ENCODE results near the gene SLC2A1. TPM values are rescaled to one million over a fixed set of nuclear protein-coding genes. Genes with fewer than 3 reads are reported as not detected.

The SLC2A1 gene
- total and polyA plus RNA-seq, 5 donors from 2014 or later = 22.0 to 60.2 (median 24.9) TPM

- no peaks in the 10 kb centered on the region for H3K9me3 Mint-ChIP-seq
- Histone ChIP-seq H3K36me3 (ENCODE audit: control insufficient read depth, insufficient read depth, low read length) (no peaks in the 10 kb centered on the region), H3K4me1 (ENCODE audit: control insufficient read depth, insufficient read depth, low read length, poor library complexity, severe bottlenecking) (no peaks in the 10 kb centered on the region), H3K9me3 (ENCODE audit: control insufficient read depth in 2 of 2, low read length in 2 of 2) (no peaks in the 10 kb centered on the region), H3K27me3 (ENCODE audit: control insufficient read depth, insufficient read depth, low read length) (peaks cover 3% of the 10 kb centered on the region), H3K4me3 (ENCODE audit: low read depth, low read length) (no peak overlapping the region), H3K27ac (ENCODE audit: insufficient read depth, low read length, poor library complexity, severe bottlenecking) (no peak overlapping the region)
- no peak for ATAC-seq (ENCODE audit: low read depth in 2 of 2)
- H3K27ac Mint-ChIP-seq = no peak overlapping the region
- H3K36me3 Mint-ChIP-seq = no peaks in the 10 kb centered on the region
- no peak for DNase-seq
- no peaks in the 10 kb centered on the region for H3K4me1 Mint-ChIP-seq
- H3K4me3 Mint-ChIP-seq = no peak overlapping the region
- H3K27me3 Mint-ChIP-seq = no peaks in the 10 kb centered on the region
Measured at GRCh38 chr1:43000271-43000670, 41.6 kb upstream of the SLC2A1 start.

GRCh38 chr1:42999308-42999707, 40.6 kb upstream of the SLC2A1 start:
- Histone ChIP-seq H3K4me1 (ENCODE audit: control insufficient read depth, insufficient read depth, low read length, poor library complexity, severe bottlenecking) (no peaks in the 10 kb centered on the region), H3K36me3 (ENCODE audit: control insufficient read depth, insufficient read depth, low read length) (no peaks in the 10 kb centered on the region), H3K27me3 (ENCODE audit: control insufficient read depth, insufficient read depth, low read length) (peaks cover 3% of the 10 kb centered on the region), H3K9me3 (ENCODE audit: control insufficient read depth in 2 of 2, low read length in 2 of 2) (no peaks in the 10 kb centered on the region), H3K27ac (ENCODE audit: insufficient read depth, low read length, poor library complexity, severe bottlenecking) (no peak overlapping the region), H3K4me3 (ENCODE audit: low read depth, low read length) (no peak overlapping the region)
- H3K4me1 Mint-ChIP-seq = no peaks in the 10 kb centered on the region
- DNase-seq (no peak), ATAC-seq (ENCODE audit: low read depth in 2 of 2) (no peak)
- H3K27me3 Mint-ChIP-seq = no peaks in the 10 kb centered on the region
- H3K36me3 Mint-ChIP-seq = no peaks in the 10 kb centered on the region
- no peak overlapping the region for H3K4me3 Mint-ChIP-seq
- no peak overlapping the region for H3K27ac Mint-ChIP-seq
- H3K9me3 Mint-ChIP-seq = no peaks in the 10 kb centered on the region

DNA sequence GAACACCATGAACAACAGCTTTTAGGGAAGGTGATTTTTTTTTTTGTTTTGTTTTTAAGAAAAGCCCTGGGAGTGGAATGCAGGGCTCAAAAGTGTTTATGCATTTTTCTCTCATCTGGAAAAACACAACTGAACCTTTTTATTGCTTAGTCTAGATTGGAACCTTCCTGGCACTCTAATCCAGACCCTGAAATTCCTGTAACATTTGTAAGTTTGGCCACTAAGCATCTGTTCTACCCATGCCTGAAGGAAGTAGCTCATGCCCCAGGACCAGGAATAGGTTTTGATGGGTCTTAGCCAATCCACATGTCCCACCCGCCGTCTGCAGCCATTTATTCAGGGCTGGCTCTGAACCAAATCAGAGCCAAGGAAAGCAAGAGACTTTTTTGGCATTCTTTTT, 39.7 kb upstream of the SLC2A1 start:
- H3K27ac ChIP-seq (ENCODE audit: insufficient read depth, low read length, poor library complexity, severe bottlenecking) = no peak overlapping the region
- Mint-ChIP-seq H3K9me3 (no peaks in the 10 kb centered on the region), H3K4me3 (no peak overlapping the region), H3K27ac (no peak overlapping the region), H3K36me3 (no peaks in the 10 kb centered on the region), H3K4me1 (no peaks in the 10 kb centered on the region), H3K27me3 (no peaks in the 10 kb centered on the region)
- no peaks in the 10 kb centered on the region for H3K4me1 ChIP-seq (ENCODE audit: control insufficient read depth, insufficient read depth, low read length, poor library complexity, severe bottlenecking)
- no peak for ATAC-seq (ENCODE audit: low read depth in 2 of 2)
- no peak overlapping the region for H3K4me3 ChIP-seq (ENCODE audit: low read depth, low read length)
- no peak for DNase-seq
- no peaks in the 10 kb centered on the region for H3K36me3 ChIP-seq (ENCODE audit: control insufficient read depth, insufficient read depth, low read length)
- peaks cover 3% of the 10 kb centered on the region for H3K27me3 ChIP-seq (ENCODE audit: control insufficient read depth, insufficient read depth, low read length)
- no peaks in the 10 kb centered on the region for H3K9me3 ChIP-seq (ENCODE audit: control insufficient read depth in 2 of 2, low read length in 2 of 2)

DNA sequence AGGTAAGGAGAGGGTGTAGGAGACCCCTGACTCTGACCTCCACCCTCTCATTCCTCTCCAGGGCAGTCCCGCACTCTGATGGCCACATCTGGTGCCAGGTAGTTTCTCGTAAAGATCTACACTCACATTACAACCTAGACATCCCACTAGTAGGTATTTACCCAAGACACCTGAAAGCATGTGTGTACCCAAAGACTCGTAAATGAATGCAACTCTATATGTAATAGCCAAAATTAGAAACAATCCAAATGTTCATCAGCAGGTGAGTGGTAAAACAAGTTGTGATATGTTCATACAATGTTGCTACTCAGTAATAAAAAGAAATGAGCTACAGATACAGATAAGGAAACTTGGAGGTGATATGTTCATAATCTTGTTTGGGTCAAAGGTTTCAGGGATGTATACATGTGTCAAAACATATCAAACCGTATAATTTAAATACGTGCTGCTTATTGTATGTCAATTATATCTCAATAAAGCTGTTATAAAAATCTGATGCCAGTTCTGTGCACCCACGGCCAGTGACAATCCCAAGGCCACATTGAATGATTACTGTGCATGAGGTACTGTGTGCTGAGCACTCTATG, 37.8 kb upstream of the SLC2A1 start:
- ATAC-seq (ENCODE audit: low read depth in 2 of 2) = no peak
- H3K4me1 ChIP-seq (ENCODE audit: control insufficient read depth, insufficient read depth, low read length, poor library complexity, severe bottlenecking) = no peaks in the 10 kb centered on the region
- H3K27me3 Mint-ChIP-seq = no peaks in the 10 kb centered on the region
- H3K27ac Mint-ChIP-seq = no peak overlapping the region
- H3K9me3 ChIP-seq (ENCODE audit: control insufficient read depth in 2 of 2, low read length in 2 of 2) = no peaks in the 10 kb centered on the region
- H3K27me3 ChIP-seq (ENCODE audit: control insufficient read depth, insufficient read depth, low read length) = peaks cover 2% of the 10 kb centered on the region
- DNase-seq = no peak
- no peak overlapping the region for H3K4me3 ChIP-seq (ENCODE audit: low read depth, low read length)
- no peaks in the 10 kb centered on the region for H3K4me1 Mint-ChIP-seq
- no peaks in the 10 kb centered on the region for H3K9me3 Mint-ChIP-seq
- no peaks in the 10 kb centered on the region for H3K36me3 Mint-ChIP-seq
- no peak overlapping the region for H3K4me3 Mint-ChIP-seq
- no peaks in the 10 kb centered on the region for H3K36me3 ChIP-seq (ENCODE audit: control insufficient read depth, insufficient read depth, low read length)
- no peak overlapping the region for H3K27ac ChIP-seq (ENCODE audit: insufficient read depth, low read length, poor library complexity, severe bottlenecking)

- no peaks in the 10 kb centered on the region for H3K4me1 ChIP-seq (ENCODE audit: control insufficient read depth, insufficient read depth, low read length, poor library complexity, severe bottlenecking)
- no peak for DNase-seq
- peaks cover 8% of the 10 kb centered on the region for H3K36me3 Mint-ChIP-seq
- no peak overlapping the region for H3K27ac ChIP-seq (ENCODE audit: insufficient read depth, low read length, poor library complexity, severe bottlenecking)
- no peak overlapping the region for H3K4me3 ChIP-seq (ENCODE audit: low read depth, low read length)
- H3K9me3 Mint-ChIP-seq = peaks cover 0 to 8% (median 1%) of the 10 kb centered on the region in 7 donors
- ATAC-seq (ENCODE audit: low read depth in 2 of 2) = no peak
- peaks cover 3% of the 10 kb centered on the region for H3K27me3 Mint-ChIP-seq
- no peaks in the 10 kb centered on the region for H3K4me1 Mint-ChIP-seq
- H3K9me3 ChIP-seq (ENCODE audit: control insufficient read depth in 2 of 2, low read length in 2 of 2) = no peaks in the 10 kb centered on the region
- H3K27ac Mint-ChIP-seq = peak overlapping the region in 1 of 3 donors; percentile 63
- H3K36me3 ChIP-seq (ENCODE audit: control insufficient read depth, insufficient read depth, low read length) = no peaks in the 10 kb centered on the region
- H3K27me3 ChIP-seq (ENCODE audit: control insufficient read depth, insufficient read depth, low read length) = no peaks in the 10 kb centered on the region
- H3K4me3 Mint-ChIP-seq = no peak overlapping the region
Measured at GRCh38 chr1:42993502-42994136, 35.0 kb upstream of the SLC2A1 start.

- H3K4me1 Mint-ChIP-seq = no peaks in the 10 kb centered on the region
- no peak for DNase-seq
Measured at GRCh38 chr1:42992054-42992571, 33.4 kb upstream of the SLC2A1 start.

DNA sequence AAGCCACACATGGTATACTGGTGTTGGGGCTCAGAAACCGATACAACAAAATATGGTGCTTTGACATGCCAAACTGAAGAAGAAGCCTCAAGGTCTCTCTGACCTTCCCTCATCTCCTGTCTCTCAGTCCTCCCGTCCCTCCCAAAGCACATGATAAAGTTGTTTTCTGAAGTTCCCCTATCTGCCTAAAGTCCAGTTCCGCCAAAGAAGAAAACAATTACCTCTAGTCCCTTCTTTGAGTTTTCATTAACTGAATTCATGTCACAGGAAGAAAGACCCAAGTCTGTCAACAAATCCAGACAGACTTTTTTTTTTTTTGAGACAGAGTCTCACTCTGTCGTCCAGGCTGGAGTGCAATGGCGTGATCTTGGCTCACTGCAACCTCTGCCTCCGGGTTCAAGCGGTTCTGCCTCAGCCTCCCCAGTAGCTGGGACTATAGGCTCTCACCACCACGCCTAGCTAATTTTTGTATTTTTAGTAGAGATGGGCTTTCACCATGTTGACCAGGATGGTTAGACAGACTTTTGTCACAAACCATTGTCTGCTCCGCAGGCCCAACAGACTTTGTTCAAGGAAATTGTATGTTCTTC, 32.2 kb upstream of the SLC2A1 start:
- H3K27me3 ChIP-seq (ENCODE audit: control insufficient read depth, insufficient read depth, low read length) = no peaks in the 10 kb centered on the region
- Mint-ChIP-seq H3K4me3 (no peak overlapping the region), H3K27ac (no peak overlapping the region), H3K36me3 (peaks cover 8% of the 10 kb centered on the region), H3K9me3 (peaks cover 0 to 8% (median 1%) of the 10 kb centered on the region in 7 donors), H3K27me3 (peaks cover 4% of the 10 kb centered on the region), H3K4me1 (no peaks in the 10 kb centered on the region)
- DNase-seq (no peak), ATAC-seq (ENCODE audit: low read depth in 2 of 2) (no peak)
- H3K36me3 ChIP-seq (ENCODE audit: control insufficient read depth, insufficient read depth, low read length) = no peaks in the 10 kb centered on the region
- H3K27ac ChIP-seq (ENCODE audit: insufficient read depth, low read length, poor library complexity, severe bottlenecking) = no peak overlapping the region
- H3K4me3 ChIP-seq (ENCODE audit: low read depth, low read length) = no peak overlapping the region
- H3K9me3 ChIP-seq (ENCODE audit: control insufficient read depth in 2 of 2, low read length in 2 of 2) = no peaks in the 10 kb centered on the region
- no peaks in the 10 kb centered on the region for H3K4me1 ChIP-seq (ENCODE audit: control insufficient read depth, insufficient read depth, low read length, poor library complexity, severe bottlenecking)

More at GRCh38 chr1:42992054-42992571, 33.4 kb upstream of the SLC2A1 start:
- no peaks in the 10 kb centered on the region for H3K9me3 ChIP-seq (ENCODE audit: control insufficient read depth in 2 of 2, low read length in 2 of 2)
- H3K27me3 Mint-ChIP-seq = peaks cover 4% of the 10 kb centered on the region
- H3K4me3 Mint-ChIP-seq = no peak overlapping the region
- no peak overlapping the region for H3K27ac Mint-ChIP-seq
- H3K36me3 Mint-ChIP-seq = peaks cover 8% of the 10 kb centered on the region
- H3K9me3 Mint-ChIP-seq = peaks cover 0 to 8% (median 1%) of the 10 kb centered on the region in 7 donors
- no peak overlapping the region for H3K4me3 ChIP-seq (ENCODE audit: low read depth, low read length)
- no peak for ATAC-seq (ENCODE audit: low read depth in 2 of 2)
- no peaks in the 10 kb centered on the region for H3K36me3 ChIP-seq (ENCODE audit: control insufficient read depth, insufficient read depth, low read length)
- no peak overlapping the region for H3K27ac ChIP-seq (ENCODE audit: insufficient read depth, low read length, poor library complexity, severe bottlenecking)
- H3K27me3 ChIP-seq (ENCODE audit: control insufficient read depth, insufficient read depth, low read length) = no peaks in the 10 kb centered on the region
- no peaks in the 10 kb centered on the region for H3K4me1 ChIP-seq (ENCODE audit: control insufficient read depth, insufficient read depth, low read length, poor library complexity, severe bottlenecking)
